Kidney (tissue), 22 donors: ENCODE measurements around the gene LMO1. TPM values are rescaled to one million over a fixed set of nuclear protein-coding genes. Genes with fewer than 3 reads are reported as not detected.
A peak's percentile ranks its signal among the peaks of the same experiment; 100 is the strongest.

Source experiments
- DNase-seq, 5 donors: peaks; one replicate each; pipeline ENCODE4 v3.0.0-alpha.2; 2013 to 2020
- FAIRE-seq: peaks from 2 replicates; lab custom pipeline; 2012; peaks lifted over from hg19 to GRCh38; lab: Jason Lieb, UNC
- H3K27ac ChIP-seq, 2 donors: one replicate each; pipeline ENCODE4 v1.7.0; 2013; ENCODE audit warnings: low read depth in 2 of 2, low read length in 2 of 2, inconsistent platforms in 1 of 2
- H3K27me3 ChIP-seq: one replicate; pipeline ENCODE4 v1.7.1; 2013; ENCODE audit warnings: low read length, inconsistent platforms; ENCODE audit not compliant: control insufficient read depth, insufficient read depth
- H3K36me3 ChIP-seq, 3 donors: one replicate each; pipeline versions ENCODE4 v1.7.0 to v1.7.1; 2013; ENCODE audit warnings: low read length in 3 of 3, control low read depth in 1 of 3, inconsistent platforms in 1 of 3; ENCODE audit not compliant: insufficient read depth in 3 of 3, control insufficient read depth in 2 of 3
- H3K4me1 ChIP-seq, 3 donors: one replicate each; pipeline versions ENCODE4 v1.7.0 to v1.7.1; 2013; ENCODE audit warnings: low read length in 3 of 3, inconsistent platforms in 1 of 3, low read depth in 1 of 3; ENCODE audit not compliant: control insufficient read depth in 2 of 3, insufficient read depth in 2 of 3
- H3K4me3 ChIP-seq, 3 donors: one replicate each; pipeline versions ENCODE4 v1.7.0 to v1.8.1; 2013; ENCODE audit warnings: low read length in 3 of 3, control low read depth in 1 of 3, inconsistent platforms in 1 of 3
- H3K9ac ChIP-seq, 3 donors: one replicate each; pipeline versions ENCODE4 v1.7.0 to v1.7.1; 2013; ENCODE audit warnings: low read length in 3 of 3, control low read depth in 1 of 3, inconsistent platforms in 1 of 3
- H3K9me3 ChIP-seq, 3 donors: one replicate each; pipeline versions ENCODE4 v1.7.0 to v1.7.1; 2013; ENCODE audit warnings: low read length in 3 of 3, control low read depth in 1 of 3, inconsistent platforms in 1 of 3; ENCODE audit not compliant: control insufficient read depth in 2 of 3, insufficient read depth in 1 of 3
- CTCF ChIP-seq: IDR thresholded peaks from 3 replicates; pipeline ENCODE4 v1.5.1; 2012; ENCODE audit warnings: mild to moderate bottlenecking, moderate library complexity, borderline replicate concordance; ENCODE audit not compliant: insufficient read depth; ENCODE audit errors: extremely low read depth
- intact Hi-C: fragments of 100-400 bp; cut with DNase I; formaldehyde crosslinking; loops from one replicate; pipeline ENCODE4 v1.11.1; 2022
- long read RNA-seq, 10 donors: library from polyadenylated mRNA in 1 of 10; unstranded in 1 of 10; transcript quantifications; one replicate each; pipeline ENCODE4 v2.0.0 and lab custom pipeline, GENCODE V29; 2021 to 2026
- polyA plus RNA-seq: library from polyadenylated mRNA; stranded (reverse); fragments of 350-450 nt; fragmentation: Illumina TruSeq; extraction: RNeasy Lipid Tissue Mini Kit (QIAGEN cat#74804); gene quantifications from one replicate; pipeline ENCODE4 v1.2.3, GENCODE V29; 2014; ENCODE audit warnings: low read depth, low replicate concordance; ENCODE audit not compliant: insufficient read depth
- total RNA-seq: library from RNA; stranded (reverse); fragmentation: NEBNext Ultra II Directional; extraction: Animal tissue kit (Norgen Biotek cat#: 25700); gene quantifications from one replicate; pipeline ENCODE4 v1.2.1, GENCODE V29; 2021
- donor health status: control.
- donor health status: control.
- donor health status: control.
- donor health status: control.
- donor health status: control.
- donor health status: DM: yes; HTN: yes; CAD: no.
- donor health status: Normal renal cell carcinoma (clear cell type).

LMO1 gene
- total RNA-seq (not detected), polyA plus RNA-seq (0.95 TPM)
- long read RNA-seq, donor 1, result 0 reads
- long read RNA-seq, donor 2, result 0 reads
- long read RNA-seq, donor 3, result 0 reads
- long read RNA-seq, donor 4, result 0 reads
- long read RNA-seq, donor 5, result 0 reads
- long read RNA-seq, donor 6, result 0 reads
- long read RNA-seq, donor 7, result 0 reads
- long read RNA-seq, donor 8, result 0 reads
- long read RNA-seq, donor 9, result 0 reads
- long read RNA-seq, donor 10, result 0 reads

GRCh38 chr11:8263769-8264410 lies at the start of gene LMO1:
Gene LMO1, minus strand, starts transcription at chr11:8263878. Its CDS starts 516 bp downstream, at chr11:8263362.
- no peak for FAIRE-seq
- peaks cover 40% of the 10 kb centered on the region for H3K27me3 ChIP-seq
- no peak within 1 kb of the TSS for H3K27ac ChIP-seq

GRCh38 chr11:8312986-8313385 lies 49.3 kb upstream of the LMO1 start:
- H3K4me3 ChIP-seq, result no peak overlapping the region
- intact Hi-C loops, result no loop called here
- H3K36me3 ChIP-seq, result no peaks in the 10 kb centered on the region
- H3K27ac ChIP-seq, result no peak overlapping the region
- DNase-seq (peak in 2 of 5 donors; percentile 26 to 46), FAIRE-seq (no peak)
- H3K4me1 ChIP-seq, result no peaks in the 10 kb centered on the region
- no peaks in the 10 kb centered on the region for H3K27me3 ChIP-seq
- no peak overlapping the region for H3K9ac ChIP-seq
- no peaks in the 10 kb centered on the region for H3K9me3 ChIP-seq
- no peak for TF ChIP-seq CTCF

More at GRCh38 chr11:8263769-8264410, at the start of gene LMO1:
- peak within 1 kb of the TSS in 2 of 3 donors; percentile 35 to 49 for H3K4me3 ChIP-seq
- H3K9ac ChIP-seq, result peak within 1 kb of the TSS in 1 of 3 donors; percentile 3
- intact Hi-C loops, result no loop called here
- peak; percentile 69 for TF ChIP-seq CTCF
- H3K36me3 ChIP-seq, result no peaks in the 10 kb centered on the region
- H3K4me1 ChIP-seq, result peaks cover 0 to 11% (median 5%) of the 10 kb centered on the region in 3 donors
- no peaks in the 10 kb centered on the region for H3K9me3 ChIP-seq
- DNase-seq, result peak; percentile 89 to 93 (median 90)

GRCh38 chr11:8311366-8311765 lies 47.7 kb upstream of the LMO1 start:
- H3K36me3 ChIP-seq, result no peaks in the 10 kb centered on the region
- H3K9me3 ChIP-seq, result no peaks in the 10 kb centered on the region
- no peaks in the 10 kb centered on the region for H3K27me3 ChIP-seq
- DNase-seq (peak in 1 of 5 donors; percentile 25), FAIRE-seq (no peak)
- H3K4me1 ChIP-seq, result no peaks in the 10 kb centered on the region
- intact Hi-C loops, result no loop called here
- no peak overlapping the region for H3K9ac ChIP-seq
- no peak for TF ChIP-seq CTCF
- no peak overlapping the region for H3K27ac ChIP-seq
- H3K4me3 ChIP-seq, result no peak overlapping the region
